ENCODE measurements around the gene OR56A5. TPM values are rescaled to one million over a fixed set of nuclear protein-coding genes. Genes with fewer than 3 reads are reported as not detected.

The OR56A5 gene
- total RNA-seq, 1 experiment from 2014 or later, result not detected

DNA sequence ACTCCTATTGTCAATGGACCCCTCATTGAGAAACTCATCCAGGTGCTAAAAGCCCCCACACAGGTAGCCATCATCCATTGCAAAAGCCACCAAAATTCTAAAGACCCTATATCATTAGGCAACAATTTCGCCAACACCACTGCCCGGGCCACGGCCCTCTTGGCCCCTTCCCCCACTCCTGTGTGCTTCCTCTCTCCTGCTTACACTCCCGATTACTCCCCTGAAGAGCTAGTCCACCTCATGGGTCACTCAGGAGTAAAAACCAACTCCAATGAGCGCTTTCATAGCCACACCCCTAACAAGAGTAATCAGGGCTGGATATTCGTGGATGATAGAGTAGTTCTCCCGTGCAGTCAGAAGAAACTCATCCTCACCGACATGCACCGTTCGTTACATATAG is 35.2 kb downstream of the OR56A5 start:
- CTCF ChIA-PET, result no interaction called here
- Mint-ChIP-seq H3K9me3 (ENCODE audit: low read depth, unreplicated experiment) (peaks cover 44% of the 10 kb centered on the region), H3K27me3 (ENCODE audit: unreplicated experiment) (no peaks in the 10 kb centered on the region), H3K27ac (ENCODE audit: unreplicated experiment) (no peak overlapping the region), H3K4me1 (ENCODE audit: low read depth, unreplicated experiment) (no peaks in the 10 kb centered on the region), H3K4me3 (ENCODE audit: low read depth, unreplicated experiment) (no peak overlapping the region), H3K36me3 (ENCODE audit: insufficient read depth, unreplicated experiment) (no peaks in the 10 kb centered on the region)
- TF ChIP-seq CTCF (IDR thresholded peaks at IDR 0.05; ENCODE audit: unreplicated experiment), result no peak
- no TSS peak for BruUV-seq (replicated peaks)
- no peak for DNase-seq
- intact Hi-C loops (cut with micrococcal nuclease; ENCODE audit: unreplicated experiment), result no loop called here

- Mint-ChIP-seq H3K27me3 (ENCODE audit: unreplicated experiment) (no peaks in the 10 kb centered on the region), H3K27ac (ENCODE audit: unreplicated experiment) (no peak overlapping the region), H3K4me3 (ENCODE audit: low read depth, unreplicated experiment) (no peak overlapping the region), H3K36me3 (ENCODE audit: insufficient read depth, unreplicated experiment) (no peaks in the 10 kb centered on the region), H3K9me3 (ENCODE audit: low read depth, unreplicated experiment) (peaks cover 40% of the 10 kb centered on the region), H3K4me1 (ENCODE audit: low read depth, unreplicated experiment) (no peaks in the 10 kb centered on the region)
- CTCF ChIA-PET, result no interaction called here
- TF ChIP-seq CTCF (IDR thresholded peaks at IDR 0.05; ENCODE audit: unreplicated experiment), result no peak
- BruUV-seq (replicated peaks), result no TSS peak
- intact Hi-C loops (cut with micrococcal nuclease; ENCODE audit: unreplicated experiment), result no loop called here
- no peak for DNase-seq
These were observed 35.6 kb downstream of the OR56A5 start for GRCh38 chr11:5932671-5933070.

DNA sequence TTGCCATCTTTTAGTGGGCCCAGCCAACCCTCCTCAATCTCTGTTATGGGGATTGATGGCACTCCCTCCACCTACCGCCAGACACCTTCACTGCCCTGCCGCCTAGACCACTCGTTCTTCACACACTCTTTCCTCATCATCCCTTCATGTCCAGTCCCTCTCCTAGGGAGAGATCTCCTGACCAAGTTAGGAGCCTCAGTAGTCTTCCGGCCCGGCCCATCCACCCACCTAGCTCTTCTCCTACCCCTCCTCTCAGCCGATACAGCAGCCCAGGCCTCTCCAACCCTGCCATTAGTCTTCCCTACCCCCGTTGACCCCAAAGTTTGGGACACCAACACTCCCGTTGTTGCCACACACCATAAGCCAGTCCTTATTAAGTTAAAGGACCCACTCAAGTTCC is 37.2 kb downstream of the OR56A5 start:
- Mint-ChIP-seq H3K4me3 (ENCODE audit: low read depth, unreplicated experiment) (no peak overlapping the region), H3K27ac (ENCODE audit: unreplicated experiment) (no peak overlapping the region), H3K36me3 (ENCODE audit: insufficient read depth, unreplicated experiment) (no peaks in the 10 kb centered on the region), H3K27me3 (ENCODE audit: unreplicated experiment) (no peaks in the 10 kb centered on the region), H3K4me1 (ENCODE audit: low read depth, unreplicated experiment) (no peaks in the 10 kb centered on the region), H3K9me3 (ENCODE audit: low read depth, unreplicated experiment) (peaks cover 36% of the 10 kb centered on the region)
- intact Hi-C loops (cut with micrococcal nuclease; ENCODE audit: unreplicated experiment), result no loop called here
- DNase-seq, result no peak
- CTCF ChIA-PET, result no interaction called here
- no TSS peak for BruUV-seq (replicated peaks)
- no peak for TF ChIP-seq CTCF (IDR thresholded peaks at IDR 0.05; ENCODE audit: unreplicated experiment)

DNA sequence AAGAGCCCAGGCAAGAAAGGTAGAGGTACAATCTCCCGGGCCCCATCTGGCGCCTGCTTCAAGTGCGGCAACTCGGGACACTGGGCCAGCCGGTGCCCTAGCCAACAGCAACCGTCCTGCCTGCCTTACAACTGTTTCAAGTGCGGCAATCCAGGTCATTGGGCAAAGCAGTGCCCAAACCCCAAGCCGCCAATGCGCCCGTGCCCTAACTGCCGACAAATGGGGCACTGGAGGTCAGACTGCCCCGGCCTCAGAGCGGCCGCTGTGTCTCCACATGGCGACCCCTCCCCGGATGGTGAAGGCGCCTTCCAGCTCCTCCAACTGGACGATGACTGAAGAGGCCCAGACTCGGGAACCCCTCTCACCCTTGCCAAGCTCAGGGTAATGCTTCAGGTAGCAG is 37.7 kb downstream of the OR56A5 start:
- TF ChIP-seq CTCF (IDR thresholded peaks at IDR 0.05; ENCODE audit: unreplicated experiment), result no peak
- H3K27me3 Mint-ChIP-seq (ENCODE audit: unreplicated experiment), result no peaks in the 10 kb centered on the region
- intact Hi-C loops (cut with micrococcal nuclease; ENCODE audit: unreplicated experiment), result no loop called here
- no peak overlapping the region for H3K4me3 Mint-ChIP-seq (ENCODE audit: low read depth, unreplicated experiment)
- H3K27ac Mint-ChIP-seq (ENCODE audit: unreplicated experiment), result no peak overlapping the region
- peaks cover 36% of the 10 kb centered on the region for H3K9me3 Mint-ChIP-seq (ENCODE audit: low read depth, unreplicated experiment)
- BruUV-seq (replicated peaks), result no TSS peak
- no peaks in the 10 kb centered on the region for H3K36me3 Mint-ChIP-seq (ENCODE audit: insufficient read depth, unreplicated experiment)
- H3K4me1 Mint-ChIP-seq (ENCODE audit: low read depth, unreplicated experiment), result no peaks in the 10 kb centered on the region
- DNase-seq, result no peak
- CTCF ChIA-PET, result no interaction called here
